ENCODE data around the gene TOLLIP.

Gene TOLLIP

GRCh38 chr11:1235901-1236315, 73.5 kb downstream of the TOLLIP start:
- no peak overlapping the region for H3K27ac ChIP-seq
- DNase-seq (ENCODE audit: low read depth, low spot score) = no peak

- no peak overlapping the region for H3K27ac ChIP-seq
- DNase-seq (ENCODE audit: low read depth, low spot score) = no peak
Observed at GRCh38 chr11:1235306-1235900, 74.0 kb downstream of the TOLLIP start.

GRCh38 chr11:1234771-1235305, 74.6 kb downstream of the TOLLIP start:
- no peak overlapping the region for H3K27ac ChIP-seq
- no peak for DNase-seq (ENCODE audit: low read depth, low spot score)

- no peak overlapping the region for H3K27ac ChIP-seq
- no peak for DNase-seq (ENCODE audit: low read depth, low spot score)
Observed at GRCh38 chr11:1234054-1234720, 75.2 kb downstream of the TOLLIP start.

- no peak overlapping the region for H3K27ac ChIP-seq
- DNase-seq (ENCODE audit: low read depth, low spot score) = no peak
Observed at GRCh38 chr11:1233351-1234053, 75.9 kb downstream of the TOLLIP start.

- H3K27ac ChIP-seq = no peak overlapping the region
- DNase-seq (ENCODE audit: low read depth, low spot score) = no peak
Observed at GRCh38 chr11:1232883-1233321, 76.5 kb downstream of the TOLLIP start.

- DNase-seq (ENCODE audit: low read depth, low spot score) = no peak
- no peak overlapping the region for H3K27ac ChIP-seq
Observed at GRCh38 chr11:1232021-1232882, 77.2 kb downstream of the TOLLIP start.

- DNase-seq (ENCODE audit: low read depth, low spot score) = no peak
- no peak overlapping the region for H3K27ac ChIP-seq
Observed at GRCh38 chr11:1231396-1232020, 77.9 kb downstream of the TOLLIP start.

GRCh38 chr11:1230456-1231395, 78.7 kb downstream of the TOLLIP start:
- no peak overlapping the region for H3K27ac ChIP-seq
- no peak for DNase-seq (ENCODE audit: low read depth, low spot score)

GRCh38 chr11:1230121-1230455, 79.3 kb downstream of the TOLLIP start:
- no peak for DNase-seq (ENCODE audit: low read depth, low spot score)
- no peak overlapping the region for H3K27ac ChIP-seq

GRCh38 chr11:1229471-1230120, 79.8 kb downstream of the TOLLIP start:
- no peak overlapping the region for H3K27ac ChIP-seq
- no peak for DNase-seq (ENCODE audit: low read depth, low spot score)

GRCh38 chr11:1228921-1229451, 80.4 kb downstream of the TOLLIP start:
- H3K27ac ChIP-seq = no peak overlapping the region
- no peak for DNase-seq (ENCODE audit: low read depth, low spot score)

- DNase-seq (ENCODE audit: low read depth, low spot score) = no peak
- no peak overlapping the region for H3K27ac ChIP-seq
Observed at GRCh38 chr11:1228101-1228821, 81.2 kb downstream of the TOLLIP start.

- no peak for DNase-seq (ENCODE audit: low read depth, low spot score)
Observed at GRCh38 chr11:1227551-1228100, 81.8 kb downstream of the TOLLIP start.

GRCh38 chr11:1226986-1227550, 82.4 kb downstream of the TOLLIP start:
- DNase-seq (ENCODE audit: low read depth, low spot score) = no peak
- H3K27ac ChIP-seq = no peak overlapping the region

More at GRCh38 chr11:1227551-1228100, 81.8 kb downstream of the TOLLIP start:
- H3K27ac ChIP-seq = no peak overlapping the region

- DNase-seq (ENCODE audit: low read depth, low spot score) = no peak
- H3K27ac ChIP-seq = no peak overlapping the region
Observed at GRCh38 chr11:1226226-1226985, 83.0 kb downstream of the TOLLIP start.
